Measurements from ENCODE around the gene MRPL17. TPM values are rescaled to one million over a fixed set of nuclear protein-coding genes. Genes with fewer than 3 reads are reported as not detected.
A peak's percentile ranks its signal among the peaks of the same experiment; 100 is the strongest.

Gene MRPL17
- total RNA-seq (2021), result 68.1 to 77.1 TPM (median 70.1 TPM) in 3 replicates
- Bru-seq, nascent RNA, result percentile 98 among the genes with signal in this experiment
- long read RNA-seq, experiment 1, transcript MRPL17-201 (3 exons, 1,969 nt), result major isoform, 84 of 91 reads
- long read RNA-seq, experiment 1, partial matches to known transcripts, result 0 of 91 reads
- long read RNA-seq, experiment 1, other reads (novel, unspliced or antisense), result 1 of 91 reads
- long read RNA-seq, experiment 2, transcript MRPL17-201 (3 exons, 1,969 nt), result major isoform, 103 of 122 reads
- long read RNA-seq, experiment 2, partial matches to known transcripts, result 1 of 122 reads
- long read RNA-seq, experiment 2, other reads (novel, unspliced or antisense), result 14 of 122 reads
- long read RNA-seq, experiment 3, transcript MRPL17-202 (2 exons, 1,002 nt), result minor isoform, 6 of 87 reads
- long read RNA-seq, experiment 3, transcript MRPL17-201 (3 exons, 1,969 nt), result major isoform, 75 of 87 reads
- long read RNA-seq, experiment 3, partial matches to known transcripts, result 0 of 87 reads
- long read RNA-seq, experiment 3, other reads (novel, unspliced or antisense), result 5 of 87 reads

DNA sequence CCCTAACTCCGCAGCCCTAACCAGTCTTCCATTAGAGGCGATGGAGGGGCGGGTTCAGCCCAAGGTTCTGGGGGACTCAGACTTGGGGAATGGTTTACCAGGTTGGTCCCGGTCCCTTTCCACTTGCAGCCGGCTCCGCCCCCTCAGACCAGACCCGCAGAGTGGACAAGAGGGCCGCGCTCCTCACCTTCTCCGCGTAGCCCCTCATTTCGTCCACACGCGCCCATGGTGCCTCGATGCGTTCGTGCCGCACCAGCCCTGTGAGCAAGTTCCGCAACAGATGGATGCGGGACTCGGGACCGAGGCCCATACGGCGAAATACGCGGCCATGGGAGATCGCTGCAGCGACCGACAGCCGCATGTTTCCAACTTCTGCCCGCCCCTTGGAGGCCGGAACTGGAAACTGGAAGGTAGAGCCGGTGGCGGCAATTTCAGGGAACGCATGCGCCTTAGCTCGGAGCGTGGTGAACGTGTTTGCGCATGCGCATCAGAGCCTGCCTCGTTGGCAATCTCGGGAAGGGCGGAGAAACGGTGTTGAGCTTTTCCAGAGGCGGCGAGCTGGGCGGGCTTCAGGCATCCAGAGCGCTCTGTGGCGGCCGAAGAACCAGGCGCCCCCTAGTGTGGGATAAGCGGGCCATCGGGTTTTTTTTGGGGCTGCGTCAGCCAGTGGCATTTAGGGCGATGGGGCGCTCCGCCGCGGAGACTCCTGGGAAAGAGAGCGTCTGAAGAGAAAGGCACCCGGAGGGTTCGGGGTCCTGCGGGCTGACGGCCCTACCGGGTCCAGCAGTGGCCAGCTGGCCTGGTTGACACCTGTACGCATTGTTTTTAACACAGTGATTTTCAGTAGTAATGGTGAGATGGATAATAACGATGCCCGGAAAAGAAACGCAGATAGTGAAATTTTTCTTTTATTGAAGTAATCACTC is at the start of gene MRPL17:
TSS of gene MRPL17 (minus strand) at position 405 of the 926 bp plus-strand sequence. CDS start at position 361, 44 bp downstream.
- peak; percentile 95 for ATAC-seq
- H3K9me3 Mint-ChIP-seq, result peaks cover 12% of the 10 kb centered on the region
- H3K36me3 Mint-ChIP-seq, result peaks cover 24% of the 10 kb centered on the region
- peak within 1 kb of the TSS; percentile 99 for H3K4me3 Mint-ChIP-seq
- no peaks in the 10 kb centered on the region; the same call in none of the 2 replicates for H3K27me3 Mint-ChIP-seq (ENCODE audit: low read depth)
- peak; percentile 99 for DNase-seq (ENCODE audit: low spot score)
- POLR2A ChIA-PET, result interaction anchor here (0.7 to 1.8 kb wide), 7 partner anchors 9 to 214 kb away, joined by 3 to 11 read pairs (median 4); partner anchors contain the start of genes ARFIP2, TAF10, TIMM10B and TPP1
- CTCF ChIA-PET, result interaction anchor here (0.7 to 2.1 kb wide), 32 partner anchors 11 to 320 kb away, joined by 3 to 12 read pairs (median 5); partner anchors contain the start of genes APBB1, DCHS1, TAF10 and TPP1
- H3K27ac Mint-ChIP-seq, result peak within 1 kb of the TSS; percentile 100
- peaks cover 41% of the 10 kb centered on the region for H3K4me1 Mint-ChIP-seq
- TF ChIP-seq EMX1 (CRISPR knock-in tag; IDR thresholded peaks at IDR 0.05) (no peak), NFE2L1 (CRISPR knock-in tag; IDR thresholded peaks at IDR 0.05) (peak; percentile 62), CREM (CRISPR knock-in tag; IDR thresholded peaks at IDR 0.05) (peak; percentile 71; the same call in 1 of the 2 replicates), RELA (CRISPR knock-in tag; IDR thresholded peaks at IDR 0.05; ENCODE audit: borderline replicate concordance) (peak; percentile 77; the same call in 1 of the 2 replicates), FOXP1 (CRISPR knock-in tag; IDR thresholded peaks at IDR 0.05; ENCODE audit: borderline replicate concordance) (peak; percentile 94; the same call in 1 of the 2 replicates), GTF2I (CRISPR knock-in tag; conservative IDR thresholded peaks at IDR 0.05) (no peak), SMAD3 (CRISPR knock-in tag; IDR thresholded peaks at IDR 0.05; ENCODE audit: borderline replicate concordance) (peak; percentile 86), ELF4 (CRISPR knock-in tag; IDR thresholded peaks at IDR 0.05; ENCODE audit: low read depth) (no peak), HMGA2 (CRISPR knock-in tag; IDR thresholded peaks at IDR 0.05) (0 out of 2 replicates have a peak, but pooled peaks have one; percentile 4), JAZF1 (CRISPR knock-in tag; IDR thresholded peaks at IDR 0.05) (no peak), GRHL2 (CRISPR knock-in tag; IDR thresholded peaks at IDR 0.05; ENCODE audit: insufficient replicate concordance, severe bottlenecking) (no peak), ZNF219 (CRISPR knock-in tag; IDR thresholded peaks at IDR 0.05; ENCODE audit: borderline replicate concordance) (peak; percentile 82; the same call in 1 of the 2 replicates), ZNF138 (CRISPR knock-in tag; conservative IDR thresholded peaks at IDR 0.05) (no peak)
- TF ChIP-seq, protein P1, sequence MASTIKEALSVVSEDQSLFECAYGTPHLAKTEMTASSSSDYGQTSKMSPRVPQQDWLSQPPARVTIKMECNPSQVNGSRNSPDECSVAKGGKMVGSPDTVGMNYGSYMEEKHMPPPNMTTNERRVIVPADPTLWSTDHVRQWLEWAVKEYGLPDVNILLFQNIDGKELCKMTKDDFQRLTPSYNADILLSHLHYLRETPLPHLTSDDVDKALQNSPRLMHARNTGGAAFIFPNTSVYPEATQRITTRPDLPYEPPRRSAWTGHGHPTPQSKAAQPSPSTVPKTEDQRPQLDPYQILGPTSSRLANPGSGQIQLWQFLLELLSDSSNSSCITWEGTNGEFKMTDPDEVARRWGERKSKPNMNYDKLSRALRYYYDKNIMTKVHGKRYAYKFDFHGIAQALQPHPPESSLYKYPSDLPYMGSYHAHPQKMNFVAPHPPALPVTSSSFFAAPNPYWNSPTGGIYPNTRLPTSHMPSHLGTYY (CRISPR knock-in tag; IDR thresholded peaks at IDR 0.05), result no peak
- TF ChIP-seq, protein P2, sequence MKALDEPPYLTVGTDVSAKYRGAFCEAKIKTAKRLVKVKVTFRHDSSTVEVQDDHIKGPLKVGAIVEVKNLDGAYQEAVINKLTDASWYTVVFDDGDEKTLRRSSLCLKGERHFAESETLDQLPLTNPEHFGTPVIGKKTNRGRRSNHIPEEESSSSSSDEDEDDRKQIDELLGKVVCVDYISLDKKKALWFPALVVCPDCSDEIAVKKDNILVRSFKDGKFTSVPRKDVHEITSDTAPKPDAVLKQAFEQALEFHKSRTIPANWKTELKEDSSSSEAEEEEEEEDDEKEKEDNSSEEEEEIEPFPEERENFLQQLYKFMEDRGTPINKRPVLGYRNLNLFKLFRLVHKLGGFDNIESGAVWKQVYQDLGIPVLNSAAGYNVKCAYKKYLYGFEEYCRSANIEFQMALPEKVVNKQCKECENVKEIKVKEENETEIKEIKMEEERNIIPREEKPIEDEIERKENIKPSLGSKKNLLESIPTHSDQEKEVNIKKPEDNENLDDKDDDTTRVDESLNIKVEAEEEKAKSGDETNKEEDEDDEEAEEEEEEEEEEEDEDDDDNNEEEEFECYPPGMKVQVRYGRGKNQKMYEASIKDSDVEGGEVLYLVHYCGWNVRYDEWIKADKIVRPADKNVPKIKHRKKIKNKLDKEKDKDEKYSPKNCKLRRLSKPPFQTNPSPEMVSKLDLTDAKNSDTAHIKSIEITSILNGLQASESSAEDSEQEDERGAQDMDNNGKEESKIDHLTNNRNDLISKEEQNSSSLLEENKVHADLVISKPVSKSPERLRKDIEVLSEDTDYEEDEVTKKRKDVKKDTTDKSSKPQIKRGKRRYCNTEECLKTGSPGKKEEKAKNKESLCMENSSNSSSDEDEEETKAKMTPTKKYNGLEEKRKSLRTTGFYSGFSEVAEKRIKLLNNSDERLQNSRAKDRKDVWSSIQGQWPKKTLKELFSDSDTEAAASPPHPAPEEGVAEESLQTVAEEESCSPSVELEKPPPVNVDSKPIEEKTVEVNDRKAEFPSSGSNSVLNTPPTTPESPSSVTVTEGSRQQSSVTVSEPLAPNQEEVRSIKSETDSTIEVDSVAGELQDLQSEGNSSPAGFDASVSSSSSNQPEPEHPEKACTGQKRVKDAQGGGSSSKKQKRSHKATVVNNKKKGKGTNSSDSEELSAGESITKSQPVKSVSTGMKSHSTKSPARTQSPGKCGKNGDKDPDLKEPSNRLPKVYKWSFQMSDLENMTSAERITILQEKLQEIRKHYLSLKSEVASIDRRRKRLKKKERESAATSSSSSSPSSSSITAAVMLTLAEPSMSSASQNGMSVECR (CRISPR knock-in tag; IDR thresholded peaks at IDR 0.05; ENCODE audit: borderline replicate concordance), result peak; percentile 98
- TF ChIP-seq, protein P3, sequence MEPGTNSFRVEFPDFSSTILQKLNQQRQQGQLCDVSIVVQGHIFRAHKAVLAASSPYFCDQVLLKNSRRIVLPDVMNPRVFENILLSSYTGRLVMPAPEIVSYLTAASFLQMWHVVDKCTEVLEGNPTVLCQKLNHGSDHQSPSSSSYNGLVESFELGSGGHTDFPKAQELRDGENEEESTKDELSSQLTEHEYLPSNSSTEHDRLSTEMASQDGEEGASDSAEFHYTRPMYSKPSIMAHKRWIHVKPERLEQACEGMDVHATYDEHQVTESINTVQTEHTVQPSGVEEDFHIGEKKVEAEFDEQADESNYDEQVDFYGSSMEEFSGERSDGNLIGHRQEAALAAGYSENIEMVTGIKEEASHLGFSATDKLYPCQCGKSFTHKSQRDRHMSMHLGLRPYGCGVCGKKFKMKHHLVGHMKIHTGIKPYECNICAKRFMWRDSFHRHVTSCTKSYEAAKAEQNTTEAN (CRISPR knock-in tag; IDR thresholded peaks at IDR 0.05), result no peak; the same call in none of the 2 replicates
- TF ChIP-seq, protein P4, sequence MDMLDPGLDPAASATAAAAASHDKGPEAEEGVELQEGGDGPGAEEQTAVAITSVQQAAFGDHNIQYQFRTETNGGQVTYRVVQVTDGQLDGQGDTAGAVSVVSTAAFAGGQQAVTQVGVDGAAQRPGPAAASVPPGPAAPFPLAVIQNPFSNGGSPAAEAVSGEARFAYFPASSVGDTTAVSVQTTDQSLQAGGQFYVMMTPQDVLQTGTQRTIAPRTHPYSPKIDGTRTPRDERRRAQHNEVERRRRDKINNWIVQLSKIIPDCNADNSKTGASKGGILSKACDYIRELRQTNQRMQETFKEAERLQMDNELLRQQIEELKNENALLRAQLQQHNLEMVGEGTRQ (CRISPR knock-in tag; IDR thresholded peaks at IDR 0.05), result no peak
- TF ChIP-seq, protein P5, sequence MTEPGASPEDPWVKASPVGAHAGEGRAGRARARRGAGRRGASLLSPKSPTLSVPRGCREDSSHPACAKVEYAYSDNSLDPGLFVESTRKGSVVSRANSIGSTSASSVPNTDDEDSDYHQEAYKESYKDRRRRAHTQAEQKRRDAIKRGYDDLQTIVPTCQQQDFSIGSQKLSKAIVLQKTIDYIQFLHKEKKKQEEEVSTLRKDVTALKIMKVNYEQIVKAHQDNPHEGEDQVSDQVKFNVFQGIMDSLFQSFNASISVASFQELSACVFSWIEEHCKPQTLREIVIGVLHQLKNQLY (CRISPR knock-in tag; IDR thresholded peaks at IDR 0.05), result no peak
- TF ChIP-seq, protein P6, sequence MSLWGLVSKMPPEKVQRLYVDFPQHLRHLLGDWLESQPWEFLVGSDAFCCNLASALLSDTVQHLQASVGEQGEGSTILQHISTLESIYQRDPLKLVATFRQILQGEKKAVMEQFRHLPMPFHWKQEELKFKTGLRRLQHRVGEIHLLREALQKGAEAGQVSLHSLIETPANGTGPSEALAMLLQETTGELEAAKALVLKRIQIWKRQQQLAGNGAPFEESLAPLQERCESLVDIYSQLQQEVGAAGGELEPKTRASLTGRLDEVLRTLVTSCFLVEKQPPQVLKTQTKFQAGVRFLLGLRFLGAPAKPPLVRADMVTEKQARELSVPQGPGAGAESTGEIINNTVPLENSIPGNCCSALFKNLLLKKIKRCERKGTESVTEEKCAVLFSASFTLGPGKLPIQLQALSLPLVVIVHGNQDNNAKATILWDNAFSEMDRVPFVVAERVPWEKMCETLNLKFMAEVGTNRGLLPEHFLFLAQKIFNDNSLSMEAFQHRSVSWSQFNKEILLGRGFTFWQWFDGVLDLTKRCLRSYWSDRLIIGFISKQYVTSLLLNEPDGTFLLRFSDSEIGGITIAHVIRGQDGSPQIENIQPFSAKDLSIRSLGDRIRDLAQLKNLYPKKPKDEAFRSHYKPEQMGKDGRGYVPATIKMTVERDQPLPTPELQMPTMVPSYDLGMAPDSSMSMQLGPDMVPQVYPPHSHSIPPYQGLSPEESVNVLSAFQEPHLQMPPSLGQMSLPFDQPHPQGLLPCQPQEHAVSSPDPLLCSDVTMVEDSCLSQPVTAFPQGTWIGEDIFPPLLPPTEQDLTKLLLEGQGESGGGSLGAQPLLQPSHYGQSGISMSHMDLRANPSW (CRISPR knock-in tag; conservative IDR thresholded peaks at IDR 0.05; ENCODE audit: low read depth), result no peak
- TF ChIP-seq, protein P7, sequence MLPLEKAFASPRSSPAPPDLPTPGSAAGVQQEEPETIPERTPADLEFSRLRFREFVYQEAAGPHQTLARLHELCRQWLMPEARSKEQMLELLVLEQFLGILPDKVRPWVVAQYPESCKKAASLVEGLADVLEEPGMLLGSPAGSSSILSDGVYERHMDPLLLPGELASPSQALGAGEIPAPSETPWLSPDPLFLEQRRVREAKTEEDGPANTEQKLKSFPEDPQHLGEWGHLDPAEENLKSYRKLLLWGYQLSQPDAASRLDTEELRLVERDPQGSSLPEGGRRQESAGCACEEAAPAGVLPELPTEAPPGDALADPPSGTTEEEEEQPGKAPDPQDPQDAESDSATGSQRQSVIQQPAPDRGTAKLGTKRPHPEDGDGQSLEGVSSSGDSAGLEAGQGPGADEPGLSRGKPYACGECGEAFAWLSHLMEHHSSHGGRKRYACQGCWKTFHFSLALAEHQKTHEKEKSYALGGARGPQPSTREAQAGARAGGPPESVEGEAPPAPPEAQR (CRISPR knock-in tag; IDR thresholded peaks at IDR 0.05), result no peak
